CD4-positive, alpha-beta T cell treated with Interleukin-15 for 4 hours (primary cell): ENCODE measurements around the gene CSNK1G1.
"Not testable (repeated sequence)": the region's sequence is repeated elsewhere in the genome, so short reads cannot be mapped to it uniquely, and the experiment has no call there.

Experiments used
- DNase-seq: peaks from one replicate; pipeline ENCODE4 v3.0.0-alpha.2; 2020; ENCODE audit warnings: low spot score

CSNK1G1 gene

GRCh38 chr15:64287953-64288352 is 68.0 kb downstream of the CSNK1G1 start:
- no peak for DNase-seq

DNA sequence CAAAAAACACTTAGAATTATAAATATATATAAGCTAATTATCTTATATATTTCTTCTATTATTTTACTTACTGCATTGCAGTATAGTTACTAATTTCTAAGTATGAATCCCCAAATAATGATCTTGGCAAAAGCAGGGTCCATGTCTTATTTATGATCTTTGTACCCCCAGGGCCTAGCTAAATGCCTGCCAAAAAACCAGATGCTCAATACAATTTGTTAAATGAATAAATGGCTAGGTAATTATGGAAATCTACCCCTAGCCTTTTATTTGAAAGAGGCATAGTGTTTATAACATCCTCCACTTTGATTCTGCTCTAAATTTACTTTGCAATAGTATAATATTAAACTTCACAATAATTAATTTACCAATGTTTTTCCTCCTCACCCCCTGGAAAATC is 69.5 kb downstream of the CSNK1G1 start:
- no peak for DNase-seq

DNA sequence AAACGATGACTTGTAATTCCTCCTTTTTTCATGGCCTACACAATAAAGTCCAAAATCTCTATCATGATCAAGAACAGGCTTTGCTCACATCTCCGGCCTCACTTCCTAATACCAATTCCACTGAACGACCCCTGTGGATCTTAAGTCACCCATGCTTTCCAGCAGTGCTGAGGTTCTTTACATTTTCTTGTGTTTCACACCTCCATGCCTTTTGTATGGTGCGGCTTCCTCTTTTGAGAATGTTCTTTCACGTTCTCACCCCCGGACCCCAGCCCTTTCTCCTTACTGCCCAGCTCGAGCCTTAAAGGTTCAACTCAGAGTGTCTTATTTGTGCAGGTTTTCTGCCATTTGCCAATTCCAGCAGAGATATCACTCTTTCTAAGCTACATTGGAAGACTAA is 70.1 kb downstream of the CSNK1G1 start:
- DNase-seq = no peak

DNA sequence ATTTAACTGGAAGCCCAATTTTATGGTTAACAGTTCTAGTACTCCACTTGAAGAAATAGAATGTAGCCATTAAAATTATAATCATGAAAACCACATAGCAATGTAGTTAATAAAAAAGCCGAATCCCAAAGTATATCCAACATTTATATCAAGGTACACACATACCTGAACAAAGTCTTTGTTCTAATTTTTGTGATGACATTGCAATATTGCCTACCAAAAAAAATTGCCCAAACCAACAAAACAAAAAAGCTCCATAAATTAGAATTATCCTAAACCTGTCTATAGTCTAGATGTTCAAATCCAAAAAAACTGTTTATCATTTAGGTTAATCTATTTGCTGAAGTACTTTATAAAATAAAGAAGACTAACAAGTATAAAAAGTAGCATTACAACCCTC is 70.8 kb downstream of the CSNK1G1 start:
- no peak for DNase-seq

GRCh38 chr15:64284042-64284441 is 71.9 kb downstream of the CSNK1G1 start:
- no peak for DNase-seq

DNA sequence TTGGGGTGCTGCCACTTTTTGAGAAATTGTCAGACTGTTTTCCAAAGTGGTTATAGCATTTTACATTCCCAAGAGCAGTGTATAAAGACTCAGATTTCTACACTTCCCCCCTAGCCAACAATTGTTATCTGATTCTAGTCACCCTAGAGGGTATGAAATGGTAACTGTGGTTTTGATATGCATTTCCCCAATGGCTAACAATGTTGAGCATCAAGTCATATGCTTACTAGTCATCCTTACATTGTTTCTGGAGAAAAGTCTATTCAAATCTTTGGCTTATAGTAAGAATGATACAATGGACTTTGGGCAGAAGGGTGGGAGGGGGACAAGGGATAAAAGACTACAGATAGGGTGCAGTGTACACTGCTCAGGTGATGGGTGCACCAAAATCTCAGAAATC is 73.3 kb downstream of the CSNK1G1 start:
- no peak for DNase-seq

GRCh38 chr15:64279131-64279530 is 76.8 kb downstream of the CSNK1G1 start:
- no peak for DNase-seq

DNA sequence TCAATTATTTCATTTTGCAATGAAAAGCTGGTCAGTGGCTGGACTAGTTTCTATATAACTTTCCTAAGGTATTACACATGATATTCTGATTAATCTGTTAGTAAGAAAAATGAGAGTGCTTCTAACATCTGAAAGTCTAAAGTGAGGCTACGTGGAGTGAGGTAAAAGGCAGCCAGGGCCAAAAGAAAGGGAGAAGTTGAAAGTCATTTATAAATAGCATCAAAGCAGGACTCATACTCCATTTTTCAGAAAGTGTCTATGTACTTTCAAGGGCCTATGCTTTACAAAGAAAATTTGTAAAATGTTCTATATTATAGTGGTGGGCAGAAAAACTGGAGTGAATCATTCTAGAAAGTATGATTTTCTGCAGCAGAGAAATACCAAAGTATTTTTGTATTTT is 80.0 kb downstream of the CSNK1G1 start:
- no peak for DNase-seq

GRCh38 chr15:64274341-64274950 is 81.5 kb downstream of the CSNK1G1 start:
- no peak for DNase-seq

DNA sequence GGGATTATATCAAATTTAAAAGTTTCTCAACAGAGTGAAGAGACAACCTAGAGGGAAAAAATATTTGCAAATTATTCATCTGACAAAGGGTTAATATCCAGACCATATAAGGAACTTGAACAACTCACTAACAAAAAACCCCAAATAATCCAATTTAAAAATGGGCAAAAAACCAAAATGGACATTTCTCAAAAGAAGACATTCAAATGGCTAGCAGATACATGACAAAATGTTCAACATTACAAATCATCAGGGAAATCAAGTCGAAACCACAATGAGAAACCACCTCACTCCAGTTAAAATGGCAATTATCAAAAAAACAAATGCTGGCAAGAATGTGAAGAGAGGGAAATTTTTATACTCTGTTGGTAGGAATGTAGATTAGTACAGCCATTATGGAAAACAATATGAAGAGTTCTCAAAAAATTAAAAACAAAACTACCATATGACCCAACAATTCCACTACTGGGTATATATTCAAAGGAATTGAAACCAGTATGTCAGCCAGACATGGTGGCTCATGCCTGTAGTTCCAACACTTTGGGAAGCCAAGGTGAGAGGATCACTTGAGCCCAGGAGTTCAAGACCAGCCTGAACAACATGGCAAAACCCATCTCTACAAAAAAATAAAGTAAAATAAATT is 88.5 kb downstream of the CSNK1G1 start:
- no peak for DNase-seq

DNA sequence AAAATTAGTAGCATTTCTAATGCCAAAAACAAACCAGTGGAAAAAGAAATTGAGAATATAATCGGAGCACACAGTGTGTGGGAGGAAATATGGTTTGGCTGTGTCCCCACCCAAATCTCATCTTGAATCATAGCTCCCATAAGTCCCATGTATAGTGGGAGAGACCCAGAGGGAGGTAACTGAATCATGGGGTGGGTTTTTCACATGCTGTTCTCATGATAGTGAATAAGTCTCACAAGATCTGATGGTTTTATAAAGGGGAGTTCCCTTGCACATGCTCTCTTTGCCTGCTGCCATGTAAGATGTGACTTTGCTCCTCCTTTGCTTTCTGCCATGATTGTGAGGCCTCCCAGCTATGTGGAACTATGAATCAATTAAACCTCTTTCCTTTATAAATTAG is 90.8 kb downstream of the CSNK1G1 start:
- not testable (repeated sequence) for DNase-seq

DNA sequence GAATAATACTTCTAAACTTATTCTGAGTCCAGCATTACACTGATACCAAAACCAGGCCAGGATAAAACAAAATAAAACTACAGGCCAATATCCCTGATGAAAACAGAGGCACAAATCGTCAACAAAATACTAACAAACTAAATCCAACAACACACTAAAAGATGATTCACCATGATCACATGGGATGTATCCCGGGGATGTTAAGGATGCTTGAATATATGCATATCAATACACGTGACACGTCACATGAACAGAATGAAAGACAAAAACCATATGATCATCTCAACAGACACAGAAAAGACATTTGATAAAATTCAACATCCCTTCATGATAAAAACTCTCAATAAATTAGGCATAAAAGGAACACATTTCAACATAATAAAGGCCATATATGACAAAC is 91.5 kb downstream of the CSNK1G1 start:
- no peak for DNase-seq

GRCh38 chr15:64263567-64263966 is 92.4 kb downstream of the CSNK1G1 start:
- no peak for DNase-seq

GRCh38 chr15:64256051-64256450 is 99.9 kb downstream of the CSNK1G1 start:
- DNase-seq = no peak

DNA sequence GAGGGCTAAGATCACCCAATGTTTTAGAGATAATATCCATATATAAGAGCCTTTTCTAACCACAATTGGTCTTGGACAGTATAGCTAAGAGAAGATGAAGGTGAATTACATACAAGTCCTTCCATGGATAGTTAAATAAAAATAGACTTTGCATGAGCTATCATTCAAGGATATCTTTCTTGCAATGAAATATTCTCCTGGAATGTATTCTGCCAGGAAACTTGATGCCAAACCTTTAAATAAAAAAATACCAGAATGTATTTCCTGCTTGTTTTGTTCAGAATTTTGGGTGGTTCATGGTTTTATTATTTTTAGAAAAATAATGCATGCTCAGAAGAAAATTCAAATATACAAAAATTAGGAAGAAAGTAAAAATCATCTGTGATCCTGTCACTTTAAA is 104.3 kb downstream of the CSNK1G1 start:
- no peak for DNase-seq

DNA sequence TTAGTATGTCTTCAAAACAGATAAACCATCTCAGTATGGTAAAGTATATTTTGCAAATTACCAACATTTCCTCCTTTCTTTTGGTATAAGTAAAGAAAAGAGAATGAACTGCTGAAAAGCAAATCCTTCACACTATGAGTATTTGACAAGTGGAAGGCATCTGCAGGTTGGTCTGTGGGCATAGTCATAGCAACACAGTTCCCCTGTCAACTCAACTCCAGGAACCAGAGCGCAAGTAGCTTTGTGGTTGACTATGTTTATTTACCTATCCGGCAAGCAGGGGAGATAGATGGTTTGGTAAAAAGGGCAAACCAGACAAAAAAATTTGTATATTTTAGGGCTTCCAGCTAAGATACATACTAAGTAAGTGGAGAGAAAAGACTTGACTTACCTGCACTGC is 104.9 kb downstream of the CSNK1G1 start:
- peak; percentile 43 for DNase-seq

DNA sequence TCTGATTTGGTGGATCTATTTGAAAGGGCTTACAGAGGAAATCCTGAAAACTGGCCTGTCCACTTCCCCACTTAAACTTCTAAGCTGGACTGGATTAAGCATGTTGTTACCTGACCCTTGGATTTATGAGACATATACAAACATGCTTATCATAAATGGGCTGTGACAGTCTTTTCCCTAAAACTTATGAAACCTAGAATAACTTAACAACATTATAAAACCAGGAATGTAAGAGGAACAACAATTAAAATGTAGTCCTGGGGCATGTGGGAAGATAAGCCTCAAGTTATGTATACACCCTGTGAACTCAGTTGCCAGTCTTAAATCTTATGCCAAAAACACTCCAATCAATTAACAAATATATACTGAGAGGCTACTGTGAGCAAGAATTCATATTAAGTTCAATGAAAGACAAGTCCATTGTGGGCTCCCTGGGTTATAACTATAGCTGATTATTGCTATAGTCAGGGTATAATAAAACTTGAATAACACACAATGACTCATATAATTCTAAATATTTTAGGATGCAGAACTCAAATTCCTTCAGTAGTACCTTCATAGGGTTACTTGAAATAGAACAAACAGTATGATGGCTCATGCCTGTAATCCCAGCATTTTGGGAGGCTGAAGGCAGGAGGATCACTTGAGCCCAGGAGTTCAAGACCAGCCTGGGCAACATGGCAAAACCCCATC is 105.9 kb downstream of the CSNK1G1 start:
- DNase-seq = no peak

- no peak for DNase-seq
Observed at GRCh38 chr15:64249406-64249805, 106.6 kb downstream of the CSNK1G1 start.

- peak; percentile 69 for DNase-seq
Observed at GRCh38 chr15:64247906-64248541, 107.9 kb downstream of the CSNK1G1 start.

- no peak for DNase-seq
Observed at GRCh38 chr15:64247535-64247905, 108.5 kb downstream of the CSNK1G1 start.

DNA sequence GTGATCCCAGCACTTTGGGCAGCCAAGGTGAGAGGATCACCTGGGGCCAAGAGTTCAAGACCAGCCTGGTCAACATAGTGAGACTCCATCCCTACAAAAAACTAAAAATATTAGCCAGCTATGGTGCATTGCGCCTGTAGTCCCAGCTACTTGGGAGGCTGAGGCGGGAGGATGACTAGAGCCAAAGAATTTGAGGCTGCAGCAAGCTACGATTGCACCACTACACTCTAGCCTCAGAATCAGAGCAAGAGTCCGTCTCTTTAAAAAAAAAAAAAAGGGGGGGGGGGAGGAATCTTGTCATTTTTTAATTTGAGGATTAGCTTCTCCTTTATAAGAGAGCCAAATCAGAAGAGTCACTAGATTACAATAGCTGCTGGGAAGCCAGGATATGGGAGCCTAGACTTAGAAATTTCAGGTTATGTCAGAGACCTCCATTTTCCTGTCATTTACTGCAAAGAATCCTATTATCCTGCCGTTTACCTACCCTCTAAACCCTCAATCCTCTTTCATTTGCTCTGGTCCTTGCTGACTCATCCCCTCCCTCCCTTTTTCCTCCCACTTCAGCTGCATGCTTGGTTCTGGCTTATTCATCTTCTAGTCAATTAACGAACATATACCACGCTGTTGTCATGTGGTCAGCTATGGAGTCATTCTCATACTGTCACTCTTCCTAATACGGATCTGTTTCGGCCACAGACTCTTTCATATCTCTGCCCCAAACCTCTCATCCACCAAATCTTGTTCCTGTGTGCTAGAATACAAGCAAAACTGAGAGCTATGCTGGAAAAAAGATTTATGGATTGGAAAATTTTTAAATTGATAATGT is 109.4 kb downstream of the CSNK1G1 start:
- DNase-seq = peak; percentile 40

- no peak for DNase-seq
Observed at GRCh38 chr15:64245405-64245804, 110.6 kb downstream of the CSNK1G1 start.
